ENCODE data around the gene NECAB3.
"Not testable (repeated sequence)": the region's sequence is repeated elsewhere in the genome, so short reads cannot be mapped to it uniquely, and the experiment has no call there.

The NECAB3 gene

GRCh38 chr20:33674294-33675135 lies at the start of gene NECAB3:
TSS of gene NECAB3 (minus strand) at chr20:33674428. CDS start at chr20:33674352, 76 bp downstream.
- peak; percentile 66 to 79 for DNase-seq

- no peak for DNase-seq
Observed at GRCh38 chr20:33721391-33722140, 47.3 kb upstream of the NECAB3 start.

GRCh38 chr20:33719989-33720709 lies 45.9 kb upstream of the NECAB3 start, which contains the start of gene PXMP4:
TSS of gene PXMP4 (minus strand) at chr20:33720310. CDS start at chr20:33720207, 103 bp downstream.
- peak; percentile 97 to 100 for DNase-seq

- no peak for DNase-seq
Observed at GRCh38 chr20:33719277-33719988, 45.2 kb upstream of the NECAB3 start.

- no peak for DNase-seq
Observed at GRCh38 chr20:33716498-33716897, 42.3 kb upstream of the NECAB3 start.

GRCh38 chr20:33713865-33714367 lies 39.7 kb upstream of the NECAB3 start:
- DNase-seq: no peak

GRCh38 chr20:33711446-33711738 lies 37.2 kb upstream of the NECAB3 start:
- no peak for DNase-seq

GRCh38 chr20:33710681-33711445 lies 36.6 kb upstream of the NECAB3 start:
- no peak for DNase-seq

- no peak for DNase-seq
Observed at GRCh38 chr20:33709905-33710541, 35.8 kb upstream of the NECAB3 start.

GRCh38 chr20:33709398-33709797 lies 35.2 kb upstream of the NECAB3 start:
- no peak for DNase-seq

GRCh38 chr20:33707668-33708067 lies 33.4 kb upstream of the NECAB3 start:
- no peak for DNase-seq

GRCh38 chr20:33704197-33704924 lies 30.1 kb upstream of the NECAB3 start:
- DNase-seq: no peak

GRCh38 chr20:33703498-33704137 lies 29.4 kb upstream of the NECAB3 start:
- DNase-seq: no peak

GRCh38 chr20:33702861-33703260 lies 28.6 kb upstream of the NECAB3 start:
- no peak for DNase-seq

GRCh38 chr20:33701629-33702450 lies 27.6 kb upstream of the NECAB3 start:
- DNase-seq: no peak

- not testable (repeated sequence) for DNase-seq
Observed at GRCh38 chr20:33700696-33701441, 26.6 kb upstream of the NECAB3 start.

GRCh38 chr20:33698966-33699365 lies 24.7 kb upstream of the NECAB3 start:
- DNase-seq: not testable (repeated sequence)

GRCh38 chr20:33697129-33697528 lies 22.9 kb upstream of the NECAB3 start:
- no peak for DNase-seq

All from NCI-H2081 (cell line).